HCT116 (cell line): ENCODE data around the gene ASRGL1. TPM values are rescaled to one million over a fixed set of nuclear protein-coding genes. Genes with fewer than 3 reads are reported as not detected.
"Not testable (repeated sequence)": the region's sequence is repeated elsewhere in the genome, so short reads cannot be mapped to it uniquely, and the experiment has no call there.

Experiments used
- ATAC-seq: fragments of 200-7000 bp; cut with Tn5 transposase; 2 replicates; pipeline ENCODE4 v1.9.1; 2020; ENCODE audit warnings: mild to moderate bottlenecking, moderate library complexity
- BruUV-seq: library from RNA; stranded (reverse); fragments of 400-500 nt; replicated peaks from 2 replicates; lab custom pipeline; 2021; lab: Mats Ljungman, UMichigan
- CTCF ChIA-PET: fragments of 300-600 bp; sonication (Branson Sonifier 250); formaldehyde crosslinking; loops from one replicate; lab custom pipeline; 2021; ENCODE audit warnings: antibody characterized with exemption; lab: Charles Lee
- POLR2A ChIA-PET: fragments of 300-600, 350-600 bp; sonication (Branson Sonifier 250); formaldehyde crosslinking; loops from one replicate; lab custom pipeline; 2021; ENCODE audit warnings: antibody characterized with exemption; lab: Charles Lee
- RAD21 ChIA-PET, 2 experiments: fragments of 300-600 bp; sonication (Branson Sonifier 250); formaldehyde crosslinking; loops; one replicate each; lab custom pipeline; 2023; ENCODE audit warnings: low total read pairs in 2 of 2; ENCODE audit not compliant: uncharacterized antibody in 2 of 2, unreplicated experiment in 2 of 2, low non-redundant PET in 1 of 2; lab: Charles Lee
- DNase-seq: peaks from one replicate; pipeline ENCODE4 v3.0.0-alpha.2; 2010; ENCODE audit warnings: low read depth, low spot score
- H2AFZ ChIP-seq: fragments of 200-600 bp; shearing (Covaris generic), sonication (generic); 2 replicates; pipeline ENCODE4 v1.6.1; 2017; ENCODE audit warnings: low read depth, mixed run types, mixed read lengths, antibody characterized with exemption, low read length; ENCODE audit not compliant: poor library complexity, severe bottlenecking
- H3K27ac ChIP-seq: 2 replicates; pipeline ENCODE4 v1.5.1; 2012; ENCODE audit warnings: low read depth, low read length
- H3K27me3 ChIP-seq: fragments of 200-600 bp; sonication (generic); 2 replicates; pipeline ENCODE4 v1.6.1; 2016; ENCODE audit warnings: mixed run types, low read length, mixed read lengths; ENCODE audit not compliant: insufficient read depth
- H3K36me3 ChIP-seq, 2 experiments: fragments of 200-500 bp in 1 of 2; fragments of 200-600 bp in 1 of 2; sonication (Bioruptor generic) in 1 of 2; sonication (generic) in 1 of 2; 2 replicates each; pipeline versions ENCODE4 v1.5.1 to v1.6.1; 2014 to 2016; ENCODE audit warnings: low read length in 2 of 2, inconsistent platforms in 1 of 2, mixed read lengths in 1 of 2, mixed run types in 1 of 2; ENCODE audit not compliant: insufficient read depth in 2 of 2, control insufficient read depth in 1 of 2
- H3K4me1 ChIP-seq, 2 experiments: fragments of 200-600 bp in 1 of 2; sonication (generic) in 1 of 2; 2 replicates each; pipeline versions ENCODE4 v1.5.1 to v1.6.1; 2012 to 2017; ENCODE audit warnings: low read length in 2 of 2, inconsistent platforms in 1 of 2, mild to moderate bottlenecking in 1 of 2, mixed read lengths in 1 of 2, mixed run types in 1 of 2, moderate library complexity in 1 of 2; ENCODE audit not compliant: insufficient read depth in 2 of 2, control insufficient read depth in 1 of 2
- H3K4me2 ChIP-seq: fragments of 200-600 bp; sonication (generic); 2 replicates; pipeline ENCODE4 v1.6.1; 2017; ENCODE audit warnings: mixed run types, low read length, mixed read lengths
- H3K4me3 ChIP-seq, 2 experiments: fragments of 200-600 bp in 1 of 2; sonication (generic) in 1 of 2; replicated peaks in 1 of 2; 2 replicates each; pipeline ENCODE4 v1.5.1; 2011 to 2016; ENCODE audit warnings: low read length in 2 of 2, control low read depth in 1 of 2, low read depth in 1 of 2, mild to moderate bottlenecking in 1 of 2, mixed read lengths in 1 of 2, mixed run types in 1 of 2
- H3K79me2 ChIP-seq: fragments of 200-600 bp; sonication (generic); 2 replicates; pipeline ENCODE4 v1.6.1; 2017; ENCODE audit warnings: mild to moderate bottlenecking, mixed run types, low read length, moderate library complexity, mixed read lengths; ENCODE audit not compliant: insufficient read depth
- H3K9ac ChIP-seq: fragments of 200-600 bp; sonication (generic); 2 replicates; pipeline ENCODE4 v1.6.1; 2016; ENCODE audit warnings: low read length, mixed read lengths
- H3K9me2 ChIP-seq: fragments of 200-600 bp; sonication (generic), shearing (Covaris generic); 2 replicates; pipeline ENCODE4 v1.6.1; 2017; ENCODE audit warnings: mixed run types, mild to moderate bottlenecking, moderate library complexity; ENCODE audit not compliant: insufficient read depth
- H3K9me3 ChIP-seq, 2 experiments: fragments of 200-500 bp in 1 of 2; fragments of 200-600 bp in 1 of 2; sonication (Bioruptor generic) in 1 of 2; sonication (generic) in 1 of 2; 2 replicates each; pipeline ENCODE4 v1.6.1; 2014 to 2017; ENCODE audit warnings: low read length in 2 of 2, mixed read lengths in 2 of 2, inconsistent platforms in 1 of 2, low read depth in 1 of 2, mild to moderate bottlenecking in 1 of 2, mixed run types in 1 of 2, moderate library complexity in 1 of 2; ENCODE audit not compliant: control insufficient read depth in 1 of 2, insufficient read depth in 1 of 2
- H4K20me1 ChIP-seq: fragments of 200-600 bp; sonication (generic), shearing (Covaris generic); 2 replicates; pipeline ENCODE4 v1.6.1; 2017; ENCODE audit warnings: mixed run types, mild to moderate bottlenecking, moderate library complexity; ENCODE audit not compliant: insufficient read depth
- intact Hi-C: fragments of 100-400 bp; cut with micrococcal nuclease; formaldehyde crosslinking; loops from 2 replicates; pipeline ENCODE4 v1.10.0; 2022
- total RNA-seq: library from RNA; stranded (reverse); gene quantifications from one replicate; pipeline ENCODE4 v1.2.1, GENCODE V29; 2021; ENCODE audit not compliant: unreplicated experiment

Gene ASRGL1
- total RNA-seq, 1 experiment from 2014 or later: 27.6 TPM

- H3K9ac ChIP-seq, H3K27ac ChIP-seq, BruUV-seq, H3K4me2 ChIP-seq, DNase-seq, H3K9me3 ChIP-seq, RAD21 ChIA-PET, H3K4me3 ChIP-seq, H3K79me2 ChIP-seq, H4K20me1 ChIP-seq, POLR2A ChIA-PET, H3K4me1 ChIP-seq, CTCF ChIA-PET, intact Hi-C loops, H3K36me3 ChIP-seq, H3K9me2 ChIP-seq, ATAC-seq, H2AFZ ChIP-seq, H3K27me3 ChIP-seq: not testable (repeated sequence)
These were observed 10.5 kb upstream of the ASRGL1 start for GRCh38 chr11:62326719-62327118.

- DNase-seq, CTCF ChIA-PET, ATAC-seq, H3K9me3 ChIP-seq, H3K36me3 ChIP-seq, H3K4me2 ChIP-seq, H3K79me2 ChIP-seq, H2AFZ ChIP-seq, H3K9ac ChIP-seq, H3K4me3 ChIP-seq, H4K20me1 ChIP-seq, H3K4me1 ChIP-seq, BruUV-seq, H3K9me2 ChIP-seq, H3K27me3 ChIP-seq, RAD21 ChIA-PET, POLR2A ChIA-PET, H3K27ac ChIP-seq, intact Hi-C loops: not testable (repeated sequence)
These were observed 9.7 kb upstream of the ASRGL1 start for GRCh38 chr11:62327541-62327940.

- DNase-seq, H3K9ac ChIP-seq, POLR2A ChIA-PET, ATAC-seq, H3K4me2 ChIP-seq, CTCF ChIA-PET, H3K79me2 ChIP-seq, H4K20me1 ChIP-seq, RAD21 ChIA-PET, H2AFZ ChIP-seq, intact Hi-C loops, H3K27me3 ChIP-seq, H3K4me1 ChIP-seq, H3K27ac ChIP-seq, H3K9me2 ChIP-seq, BruUV-seq, H3K4me3 ChIP-seq, H3K36me3 ChIP-seq, H3K9me3 ChIP-seq: not testable (repeated sequence)
These were observed 6.0 kb upstream of the ASRGL1 start for GRCh38 chr11:62331264-62331663.
